ENCODE data around the gene CALML4. TPM values are rescaled to one million over a fixed set of nuclear protein-coding genes. Genes with fewer than 3 reads are reported as not detected.

Gene CALML4
- total RNA-seq, 1 donor from 2014 or later, result 14.8 TPM

DNA sequence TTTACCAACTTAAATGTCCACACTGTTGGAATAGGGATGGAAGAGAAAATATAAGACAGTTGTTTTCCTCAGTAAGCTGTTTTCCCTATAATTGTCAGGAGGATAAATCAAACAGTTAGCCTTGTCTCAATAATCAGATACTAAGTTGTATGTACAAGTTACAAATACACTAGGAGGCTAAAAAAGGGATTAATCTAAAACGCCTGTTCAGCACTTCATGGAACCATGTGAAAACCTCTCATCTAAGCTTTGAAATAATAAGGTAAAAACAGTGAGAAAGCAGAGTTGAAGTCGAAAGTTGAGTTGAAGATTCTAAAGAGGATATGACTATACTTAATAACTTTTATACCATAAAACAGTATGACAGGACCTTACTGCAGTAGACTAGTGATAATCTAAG is 62.0 kb downstream of the CALML4 start:
- H3K9me3 Mint-ChIP-seq, result no peaks in the 10 kb centered on the region
- H3K4me1 Mint-ChIP-seq, result no peaks in the 10 kb centered on the region
- no peak overlapping the region for H3K27ac Mint-ChIP-seq (ENCODE audit: unreplicated experiment)
- H3K36me3 Mint-ChIP-seq (ENCODE audit: low read depth), result peaks cover 6% of the 10 kb centered on the region
- DNase-seq (ENCODE audit: low read depth, low spot score), result no peak
- H3K4me3 Mint-ChIP-seq, result no peak overlapping the region
- H3K27me3 Mint-ChIP-seq (ENCODE audit: low read depth), result no peaks in the 10 kb centered on the region
- TF ChIP-seq, protein P1, sequence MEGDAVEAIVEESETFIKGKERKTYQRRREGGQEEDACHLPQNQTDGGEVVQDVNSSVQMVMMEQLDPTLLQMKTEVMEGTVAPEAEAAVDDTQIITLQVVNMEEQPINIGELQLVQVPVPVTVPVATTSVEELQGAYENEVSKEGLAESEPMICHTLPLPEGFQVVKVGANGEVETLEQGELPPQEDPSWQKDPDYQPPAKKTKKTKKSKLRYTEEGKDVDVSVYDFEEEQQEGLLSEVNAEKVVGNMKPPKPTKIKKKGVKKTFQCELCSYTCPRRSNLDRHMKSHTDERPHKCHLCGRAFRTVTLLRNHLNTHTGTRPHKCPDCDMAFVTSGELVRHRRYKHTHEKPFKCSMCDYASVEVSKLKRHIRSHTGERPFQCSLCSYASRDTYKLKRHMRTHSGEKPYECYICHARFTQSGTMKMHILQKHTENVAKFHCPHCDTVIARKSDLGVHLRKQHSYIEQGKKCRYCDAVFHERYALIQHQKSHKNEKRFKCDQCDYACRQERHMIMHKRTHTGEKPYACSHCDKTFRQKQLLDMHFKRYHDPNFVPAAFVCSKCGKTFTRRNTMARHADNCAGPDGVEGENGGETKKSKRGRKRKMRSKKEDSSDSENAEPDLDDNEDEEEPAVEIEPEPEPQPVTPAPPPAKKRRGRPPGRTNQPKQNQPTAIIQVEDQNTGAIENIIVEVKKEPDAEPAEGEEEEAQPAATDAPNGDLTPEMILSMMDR (conservative IDR thresholded peaks at IDR 0.05), result no peak

Other genes starting within 250 kb of the CALML4 start
- gene PIAS1, start 151.0 kb downstream of the CALML4 start, total RNA-seq, result 41.3 and 42.6 TPM in 2 replicates
- 71.3 and 73.3 TPM in 2 replicates for gene CLN6, start 24.4 kb upstream of the CALML4 start, total RNA-seq
- 61.4 and 67.0 TPM in 2 replicates for gene FEM1B, start 72.4 kb upstream of the CALML4 start, total RNA-seq
- 0.18 and 0.51 TPM in 2 replicates for gene ITGA11, start 226.8 kb upstream of the CALML4 start, total RNA-seq

Measured in neural crest cell (in vitro differentiated cells).